ENCODE results near the gene CACNA1E. TPM values are rescaled to one million over a fixed set of nuclear protein-coding genes. Genes with fewer than 3 reads are reported as not detected.
"Not testable (repeated sequence)": the region's sequence is repeated elsewhere in the genome, so short reads cannot be mapped to it uniquely, and the experiment has no call there.

The CACNA1E gene
- total RNA-seq, 2 donors from 2014 or later: 1.7 to 2.2 TPM

DNA sequence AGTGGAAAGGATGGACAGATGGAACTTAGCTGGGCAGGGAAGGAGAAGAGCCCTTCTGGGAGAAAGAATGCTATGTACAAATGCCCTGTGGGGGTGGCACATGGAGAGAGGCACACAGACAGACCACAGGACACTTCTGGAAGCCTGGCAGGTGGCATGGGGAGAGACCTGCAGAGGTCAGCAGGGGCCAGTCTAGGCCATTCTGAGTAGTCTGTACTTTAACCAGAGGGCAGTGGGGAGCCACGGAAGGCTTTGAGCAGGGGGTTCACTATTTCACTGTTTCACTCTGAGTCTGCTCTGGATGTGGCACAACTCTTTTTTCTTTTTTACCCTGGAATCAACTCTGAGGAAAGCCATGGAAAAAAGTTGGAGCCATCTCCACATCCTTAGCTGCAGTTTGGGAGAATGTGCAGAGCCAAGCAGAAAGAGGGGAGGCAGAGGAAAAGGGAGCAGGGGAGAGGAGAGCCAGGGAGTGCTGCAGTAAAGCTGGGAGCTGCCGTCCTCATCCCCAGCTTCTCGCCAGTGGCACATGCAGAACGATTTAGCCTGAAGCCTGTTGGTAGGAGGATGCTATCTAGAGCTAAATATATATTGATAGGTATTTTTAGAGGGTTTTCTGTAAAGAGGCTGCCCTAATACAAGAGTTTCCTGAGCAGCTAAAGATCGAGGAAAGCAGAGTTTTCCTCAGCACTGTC, 34.0 kb downstream of the CACNA1E start:
- Histone ChIP-seq H3K9me3 (no peaks in the 10 kb centered on the region), H3K4me3 (no peak overlapping the region), H3K36me3 (no peaks in the 10 kb centered on the region), H3K4me1 (no peaks in the 10 kb centered on the region), H3K27me3 (no peaks in the 10 kb centered on the region), H3K27ac (no peak overlapping the region)
- TF ChIP-seq CTCF (IDR thresholded peaks at IDR 0.05): no peak
- DNase-seq (ENCODE audit: low spot score): no peak

- Histone ChIP-seq H3K27ac (no peak overlapping the region), H3K4me3 (no peak overlapping the region), H3K4me1 (no peaks in the 10 kb centered on the region), H3K36me3 (no peaks in the 10 kb centered on the region), H3K9me3 (no peaks in the 10 kb centered on the region), H3K27me3 (no peaks in the 10 kb centered on the region)
- TF ChIP-seq CTCF (IDR thresholded peaks at IDR 0.05): no peak
- DNase-seq (ENCODE audit: low spot score): no peak
These were observed 34.8 kb downstream of the CACNA1E start for GRCh38 chr1:181518152-181518551.

- peaks cover 0 to 6% of the 10 kb centered on the region in 2 donors for H3K9me3 ChIP-seq
- H3K27me3 ChIP-seq: no peaks in the 10 kb centered on the region
- H3K4me1 ChIP-seq: no peaks in the 10 kb centered on the region
- no peak overlapping the region for H3K27ac ChIP-seq
- DNase-seq (ENCODE audit: low spot score): no peak
- TF ChIP-seq CTCF (IDR thresholded peaks at IDR 0.05): no peak
- no peak overlapping the region for H3K4me3 ChIP-seq
- no peaks in the 10 kb centered on the region for H3K36me3 ChIP-seq
These were observed 39.5 kb downstream of the CACNA1E start for GRCh38 chr1:181522864-181523263.

GRCh38 chr1:181525104-181525721, 41.9 kb downstream of the CACNA1E start:
- Histone ChIP-seq H3K36me3 (no peaks in the 10 kb centered on the region), H3K4me1 (no peaks in the 10 kb centered on the region), H3K9me3 (peaks cover 0 to 19% of the 10 kb centered on the region in 2 donors), H3K27me3 (no peaks in the 10 kb centered on the region), H3K27ac (no peak overlapping the region), H3K4me3 (no peak overlapping the region)
- TF ChIP-seq CTCF (IDR thresholded peaks at IDR 0.05): no peak
- DNase-seq (ENCODE audit: low spot score): no peak

- H3K4me1 ChIP-seq; H3K36me3 ChIP-seq; H3K4me3 ChIP-seq; DNase-seq (ENCODE audit: low spot score); H3K27me3 ChIP-seq; H3K27ac ChIP-seq: not testable (repeated sequence)
- peaks cover 0 to 19% of the 10 kb centered on the region in 2 donors for H3K9me3 ChIP-seq
These were observed 44.9 kb downstream of the CACNA1E start for GRCh38 chr1:181528241-181528640.

- H3K27me3 ChIP-seq: no peaks in the 10 kb centered on the region
- TF ChIP-seq CTCF (IDR thresholded peaks at IDR 0.05): no peak
These were observed 48.1 kb downstream of the CACNA1E start for GRCh38 chr1:181531441-181531840.

More at GRCh38 chr1:181531441-181531840, 48.1 kb downstream of the CACNA1E start:
- Histone ChIP-seq H3K9me3 (peaks cover 0 to 19% of the 10 kb centered on the region in 2 donors), H3K4me1 (no peaks in the 10 kb centered on the region), H3K27ac (no peak overlapping the region), H3K4me3 (no peak overlapping the region), H3K36me3 (no peaks in the 10 kb centered on the region)
- no peak for DNase-seq (ENCODE audit: low spot score)

Data from right atrium auricular region (tissue), 2 donors.